SIG-M5 treated with dmso at 0.1 percent for 504 hours (cell line): ENCODE measurements around the gene LNX1.

Source experiments
- DNase-seq: peaks from one replicate; lab custom pipeline; 2025; ENCODE audit not compliant: unreplicated experiment; lab: John Stamatoyannopoulos, UW

LNX1 gene

GRCh38 chr4:53502094-53502493, 89.2 kb downstream of the LNX1 start:
- DNase-seq: no peak

DNA sequence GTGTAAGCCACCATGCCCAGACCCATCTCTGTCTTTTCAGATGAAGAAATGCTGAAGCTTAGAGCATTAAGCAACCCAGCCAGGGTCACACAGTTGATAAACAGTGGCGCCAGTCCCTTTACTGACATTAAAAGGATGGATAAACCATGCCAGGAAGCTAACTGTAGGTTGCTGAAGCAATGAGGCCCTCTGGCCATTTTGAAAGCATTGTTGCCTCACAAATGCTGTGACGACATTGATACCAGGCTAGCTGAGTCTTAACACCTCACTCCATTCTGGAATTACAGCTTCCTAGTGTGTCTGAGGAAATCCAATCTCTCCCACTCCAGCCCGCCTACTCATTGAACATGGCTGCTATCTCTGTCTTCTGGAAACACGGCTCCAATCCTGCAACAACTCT, 89.7 kb downstream of the LNX1 start:
- no peak for DNase-seq

- DNase-seq: no peak
Measured at GRCh38 chr4:53500546-53500945, 90.7 kb downstream of the LNX1 start.

- DNase-seq: no peak
Measured at GRCh38 chr4:53499791-53500190, 91.5 kb downstream of the LNX1 start.

GRCh38 chr4:53498706-53499105, 92.6 kb downstream of the LNX1 start:
- no peak for DNase-seq

GRCh38 chr4:53497487-53498244, 93.6 kb downstream of the LNX1 start:
- no peak for DNase-seq

GRCh38 chr4:53494851-53495250, 96.4 kb downstream of the LNX1 start:
- DNase-seq: no peak

- DNase-seq: peak; percentile 52
Measured at GRCh38 chr4:53490965-53491622, 100.2 kb downstream of the LNX1 start.

- no peak for DNase-seq
Measured at GRCh38 chr4:53490161-53490956, 100.9 kb downstream of the LNX1 start.

DNA sequence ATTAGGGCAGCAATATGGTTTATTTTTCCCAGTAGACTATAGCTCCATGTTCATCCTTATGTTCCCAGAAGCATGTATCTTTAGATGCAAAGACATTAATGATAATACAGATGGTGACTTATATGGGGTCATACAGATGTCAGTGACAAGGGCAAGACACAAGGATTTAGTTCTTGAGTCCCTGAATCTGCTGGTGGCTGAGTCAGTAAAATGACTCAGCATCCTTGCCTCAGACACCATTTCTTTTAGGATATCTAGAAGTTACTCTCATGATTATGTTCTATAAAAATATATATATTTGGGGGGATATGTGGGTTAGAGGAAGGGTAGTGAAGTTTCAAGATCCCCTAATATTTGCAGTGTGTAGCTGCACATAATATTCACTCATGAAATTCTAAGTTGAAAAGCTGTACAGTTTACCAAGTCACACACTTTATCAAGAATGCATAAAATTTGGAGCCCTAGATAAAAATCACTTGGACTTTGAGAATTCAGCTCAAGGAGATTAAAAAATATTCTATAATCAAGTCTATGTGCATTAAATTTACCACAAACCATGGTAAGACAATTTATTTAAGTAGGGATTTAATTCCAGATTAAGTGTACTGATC, 101.9 kb downstream of the LNX1 start:
- DNase-seq: no peak

- no peak for DNase-seq
Measured at GRCh38 chr4:53487766-53488165, 103.5 kb downstream of the LNX1 start.

DNA sequence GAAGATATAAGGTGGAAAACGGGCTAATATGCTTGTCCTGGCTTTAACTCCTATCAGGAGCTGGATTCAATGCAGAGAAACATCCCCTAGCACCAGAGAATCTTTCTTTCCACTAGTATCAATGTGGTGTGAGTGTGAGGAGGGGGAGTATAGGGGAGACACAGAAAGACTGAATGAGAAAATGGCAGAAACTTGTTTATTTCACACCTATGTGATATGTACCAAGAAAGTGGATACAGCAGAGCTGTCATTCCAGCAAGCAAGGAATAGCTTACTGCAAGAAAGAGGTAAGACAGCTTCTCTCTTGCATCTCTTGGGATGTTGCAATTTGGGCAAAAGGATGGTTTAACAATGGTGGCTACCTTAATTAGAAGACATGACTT, 105.6 kb downstream of the LNX1 start:
- no peak for DNase-seq

DNA sequence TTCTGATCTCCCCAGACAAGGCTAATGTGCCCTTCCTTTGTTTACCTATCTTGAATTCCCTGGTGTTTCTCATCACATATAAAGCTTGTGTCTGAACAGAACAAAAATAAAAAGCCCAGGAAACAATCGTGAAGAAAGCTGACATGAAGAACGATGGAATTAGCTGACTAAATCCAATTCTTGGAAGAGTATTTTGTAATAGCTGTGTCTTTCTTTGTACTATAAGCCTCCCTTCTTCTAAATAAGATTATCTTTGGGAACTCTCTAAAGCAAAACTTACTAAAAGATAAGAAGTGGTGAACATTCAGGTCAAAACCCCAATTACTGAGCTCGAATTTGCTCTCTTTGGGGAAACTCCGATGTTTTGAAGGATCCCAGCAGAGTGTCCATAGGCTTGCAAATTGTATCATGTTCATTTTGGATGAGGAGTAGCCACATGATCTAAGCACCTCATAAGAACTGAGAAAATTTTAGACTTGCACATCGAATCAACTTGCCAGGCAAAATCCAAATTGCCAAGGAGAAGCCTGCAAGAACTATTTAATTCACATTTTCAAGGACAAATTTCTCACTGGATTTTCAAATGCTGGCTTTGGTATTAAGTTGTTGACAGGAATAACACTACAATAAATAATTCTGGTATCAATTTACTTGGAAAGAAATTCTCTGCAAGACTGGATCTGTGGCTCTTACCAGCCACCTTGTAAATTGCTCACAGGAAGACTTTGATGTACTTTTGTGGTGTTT, 106.2 kb downstream of the LNX1 start:
- DNase-seq: no peak

DNA sequence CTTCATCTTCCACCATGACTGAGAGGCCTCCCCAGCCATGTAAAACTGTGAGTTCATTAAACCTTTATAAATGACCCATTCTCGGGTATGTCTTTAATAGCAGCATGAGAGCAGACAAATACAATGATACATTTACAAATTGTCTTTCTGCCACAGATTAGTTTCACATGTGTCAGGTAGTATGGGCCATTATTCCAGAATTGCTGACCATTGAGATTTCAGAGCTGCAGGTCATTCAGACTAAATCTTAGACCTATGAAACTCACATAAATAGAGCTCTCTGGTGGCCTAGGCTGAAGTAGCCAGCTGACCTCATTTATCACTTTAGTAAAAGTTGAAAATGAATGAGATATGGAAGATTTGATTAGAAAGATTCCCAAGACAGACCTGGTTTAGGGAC, 108.0 kb downstream of the LNX1 start:
- DNase-seq: no peak

DNA sequence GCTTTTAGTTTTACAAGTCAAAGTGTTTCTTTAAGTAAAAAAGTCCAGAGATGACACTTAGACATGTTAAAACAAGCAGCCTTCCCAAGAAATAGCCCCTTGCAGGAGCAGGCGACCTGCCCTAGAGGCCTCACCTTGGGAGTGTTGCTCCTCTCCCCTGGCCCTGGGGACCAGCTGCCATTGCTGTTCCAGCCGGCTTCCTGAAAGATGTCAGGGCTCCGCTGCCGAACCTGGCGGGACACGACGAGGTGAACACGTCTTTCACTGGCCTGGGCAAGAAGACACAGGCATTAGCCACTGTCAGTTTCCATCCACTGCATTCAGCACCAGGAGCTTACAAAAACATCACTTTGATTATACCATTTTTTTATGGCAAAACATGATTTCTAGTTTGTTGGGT, 109.7 kb downstream of the LNX1 start:
- no peak for DNase-seq

- DNase-seq: no peak
Measured at GRCh38 chr4:53480909-53481308, 110.4 kb downstream of the LNX1 start.

GRCh38 chr4:53479736-53480525, 111.4 kb downstream of the LNX1 start:
- DNase-seq: no peak

- DNase-seq: no peak
Measured at GRCh38 chr4:53478671-53479456, 112.4 kb downstream of the LNX1 start.

DNA sequence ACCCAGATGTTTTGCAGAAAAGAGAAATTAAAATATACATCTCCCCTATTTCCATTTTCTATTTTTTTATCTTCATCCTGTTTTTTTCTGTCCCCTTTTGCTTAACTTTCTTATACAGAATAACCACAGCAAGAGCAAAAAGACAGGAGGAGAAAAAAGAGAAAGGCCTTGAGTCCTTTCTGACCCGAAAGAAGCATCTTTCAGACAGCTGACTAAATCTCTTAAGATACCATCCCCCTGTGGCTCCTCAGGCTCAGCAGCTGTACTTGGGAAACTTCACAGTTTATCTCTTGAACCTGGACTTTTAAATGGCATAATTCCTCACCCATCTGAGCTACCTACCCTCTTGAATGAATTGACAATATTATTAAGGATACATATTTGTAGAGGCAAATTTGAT, 113.7 kb downstream of the LNX1 start:
- DNase-seq: no peak
